Psoas muscle (tissue), 8 donors: ENCODE measurements around the gene PKM. TPM values are rescaled to one million over a fixed set of nuclear protein-coding genes. Genes with fewer than 3 reads are reported as not detected.

ENCODE experiments used
- ATAC-seq, 4 donors: fragments of 200-7000 bp; cut with Tn5 transposase; one replicate each; pipeline ENCODE4 v1.9.1; 2020; ENCODE audit warnings: moderate library complexity in 3 of 4, mild to moderate bottlenecking in 2 of 4
- DNase-seq, 2 donors: peaks; one replicate each; pipeline ENCODE4 v3.0.0-alpha.2; 2020
- H3K27ac ChIP-seq: fragments of 200-600 bp; one replicate; pipeline ENCODE4 v1.8.0; 2022
- H3K27me3 ChIP-seq, 3 donors: fragments of 200-600 bp in 1 of 3; one replicate each; pipeline versions ENCODE4 v1.6.1 to v1.8.0; 2013 to 2022; ENCODE audit warnings: low read length in 2 of 3, mild to moderate bottlenecking in 2 of 3, moderate library complexity in 1 of 3; ENCODE audit not compliant: insufficient read depth in 3 of 3
- H3K36me3 ChIP-seq, 2 donors: fragments of 200-600 bp in 1 of 2; one replicate each; pipeline versions ENCODE4 v1.6.1 to v1.8.0; 2013 to 2022; ENCODE audit warnings: low read depth in 1 of 2, mild to moderate bottlenecking in 1 of 2, moderate library complexity in 1 of 2; ENCODE audit not compliant: insufficient read depth in 1 of 2
- H3K4me1 ChIP-seq: fragments of 200-600 bp; one replicate; pipeline ENCODE4 v1.8.0; 2022
- H3K4me3 ChIP-seq: fragments of 200-600 bp; one replicate; pipeline ENCODE4 v1.8.0; 2022; ENCODE audit warnings: mild to moderate bottlenecking
- H3K9me3 ChIP-seq: fragments of 200-600 bp; one replicate; pipeline ENCODE4 v1.8.0; 2022
- CTCF ChIP-seq: fragments of 200-600 bp; IDR thresholded peaks from one replicate; pipeline ENCODE4 v1.8.0; 2022; ENCODE audit warnings: antibody characterized with exemption
- WGBS, 3 donors: extraction: QIAGEN DNeasy Blood & Tissue Kit; methylation state at CpG; one replicate each; pipeline versions ENCODE4 v1.1.6 to v1.1.7; 2013; 5-methylcytosine and 5-hydroxymethylcytosine counted together
- intact Hi-C, 2 donors: fragments of 100-400 bp; cut with DNase I; formaldehyde crosslinking; loops; one replicate each; pipeline versions ENCODE4 v1.11.0 to v1.14.2; 2022
- polyA plus RNA-seq, 3 donors: library from polyadenylated mRNA; stranded (reverse); fragments of 200-250 nt; gene quantifications; one replicate each; pipeline ENCODE4 v1.2.3, GENCODE V29; 2013
- total RNA-seq, 4 donors: library from RNA; stranded (reverse); fragmentation: NEBNext Ultra II Directional in 2 of 4; extraction: Animal tissue kit (Norgen Biotek cat#: 25700) in 2 of 4; gene quantifications; one replicate each; pipeline versions ENCODE4 v1.2.1 to v1.2.4, GENCODE V29; 2021 to 2023
- donor health status: healthy with polysubstance abuse.
- donor health status: DM: no; HTN: no; CAD: no; lungs with moderate emphysema.
- donor health status: Bipolar disorder and iron deficiency.
- donor health status: healthy.
- donor health status: DM: yes; HTN: yes; CAD: no.
- donor health status: DM: no; HTN: no; CAD: no.
- donor health status: DM: no; HTN: no; CAD: no.
- donor health status: DM: yes; HTN: yes; CAD: no.

Gene PKM
- total and polyA plus RNA-seq, 7 donors, result 513 to 1,170 (median 958) TPM

DNA sequence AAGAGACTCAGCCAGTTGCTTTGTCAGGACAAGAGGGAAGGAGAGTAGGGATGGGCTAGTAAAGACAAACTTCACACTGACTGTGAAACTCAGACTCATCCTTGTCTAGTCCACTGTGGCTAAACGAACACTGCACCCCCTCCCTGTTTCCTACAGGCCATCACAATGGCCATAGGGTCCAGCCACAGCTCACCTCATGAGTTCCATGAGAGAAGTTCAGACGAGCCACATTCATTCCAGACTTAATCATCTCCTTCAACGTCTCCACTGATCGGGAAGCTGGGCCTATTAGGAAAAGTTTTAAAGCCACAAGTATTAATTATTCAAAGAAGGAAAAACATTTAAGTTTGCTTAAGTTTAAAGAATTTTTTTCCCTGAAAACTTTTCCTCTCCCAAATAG is 13.8 kb downstream of the PKM start:
- intact Hi-C loops, result no loop called here
- ATAC-seq, result no peak
- no peak for DNase-seq
- peaks cover 67% of the 10 kb centered on the region for H3K4me1 ChIP-seq
- H3K36me3 ChIP-seq, result peaks cover 22 to 71% of the 10 kb centered on the region in 2 donors
- no peaks in the 10 kb centered on the region for H3K27me3 ChIP-seq
- no peaks in the 10 kb centered on the region for H3K9me3 ChIP-seq
- no peak overlapping the region for H3K4me3 ChIP-seq
- no peak for TF ChIP-seq CTCF
- H3K27ac ChIP-seq, result peak overlapping the region; percentile 99
- 51 to 81% (median 68%) methylated on average over 4 of the region's 4 CpGs for WGBS, 3 donors

DNA sequence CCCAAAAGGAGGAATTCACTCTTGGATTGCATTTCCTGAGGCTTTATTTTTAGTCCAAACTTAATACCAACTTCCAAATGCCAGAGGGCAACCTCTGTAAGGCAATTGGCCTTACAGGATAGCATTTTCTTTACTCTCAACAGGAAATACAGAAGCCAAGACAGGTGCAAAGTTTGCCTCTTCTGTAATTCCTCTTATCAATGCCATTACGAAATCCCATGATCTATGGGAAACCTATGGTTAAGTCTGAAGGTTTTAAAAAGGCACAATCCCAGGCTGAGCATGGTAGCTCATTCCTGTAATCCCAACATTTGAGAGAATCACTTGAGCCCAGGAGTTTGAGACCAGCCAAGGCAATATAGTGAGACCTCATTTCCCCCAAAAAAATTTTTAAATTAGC is 14.9 kb downstream of the PKM start:
- intact Hi-C loops, result no loop called here
- WGBS, 3 donors, result 38 to 88% (median 46%) methylated on average over 1 of the region's 1 CpG
- Histone ChIP-seq H3K4me1 (peaks cover 56% of the 10 kb centered on the region), H3K36me3 (peaks cover 26 to 82% of the 10 kb centered on the region in 2 donors), H3K27me3 (no peaks in the 10 kb centered on the region), H3K27ac (peak overlapping the region; percentile 99), H3K9me3 (no peaks in the 10 kb centered on the region), H3K4me3 (no peak overlapping the region)
- no peak for DNase-seq
- no peak for TF ChIP-seq CTCF
- ATAC-seq, result no peak

DNA sequence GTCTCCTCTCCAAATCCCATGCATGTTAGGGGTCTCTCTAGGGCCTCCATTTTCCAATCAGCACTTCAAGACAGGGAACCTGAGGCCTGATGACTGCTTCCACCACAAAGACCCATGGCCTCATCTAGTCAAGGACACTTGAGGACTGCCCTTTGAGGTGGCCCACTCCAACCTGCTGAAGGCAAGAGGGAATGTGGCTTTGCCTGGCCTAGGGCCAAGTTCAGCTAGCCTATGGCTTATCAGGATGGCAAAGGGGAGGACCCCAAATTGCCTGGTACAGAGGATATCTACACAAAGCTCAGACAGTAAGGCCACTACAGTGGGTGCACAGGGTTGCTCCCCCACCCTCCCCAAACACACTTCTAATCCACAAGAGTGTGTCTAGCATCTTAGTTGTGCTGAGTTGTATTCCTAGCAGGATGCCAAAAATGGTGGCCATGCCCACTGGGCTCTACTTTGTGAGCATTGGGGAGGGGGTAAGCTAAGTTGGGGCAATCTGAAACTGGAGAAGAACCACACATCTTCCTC is 23.4 kb downstream of the PKM start:
- intact Hi-C loops, result loop anchor here in 1 of 2 donors (10.0 kb wide), 1 partner anchor 267 kb away; the partner anchor contains the start of gene ARIH1
- Histone ChIP-seq H3K9me3 (no peaks in the 10 kb centered on the region), H3K27ac (no peak overlapping the region), H3K4me1 (peaks cover 23% of the 10 kb centered on the region), H3K27me3 (no peaks in the 10 kb centered on the region), H3K36me3 (peaks cover 29 to 100% of the 10 kb centered on the region in 2 donors), H3K4me3 (no peak overlapping the region)
- ATAC-seq (no peak), DNase-seq (no peak)
- no peak for TF ChIP-seq CTCF

DNA sequence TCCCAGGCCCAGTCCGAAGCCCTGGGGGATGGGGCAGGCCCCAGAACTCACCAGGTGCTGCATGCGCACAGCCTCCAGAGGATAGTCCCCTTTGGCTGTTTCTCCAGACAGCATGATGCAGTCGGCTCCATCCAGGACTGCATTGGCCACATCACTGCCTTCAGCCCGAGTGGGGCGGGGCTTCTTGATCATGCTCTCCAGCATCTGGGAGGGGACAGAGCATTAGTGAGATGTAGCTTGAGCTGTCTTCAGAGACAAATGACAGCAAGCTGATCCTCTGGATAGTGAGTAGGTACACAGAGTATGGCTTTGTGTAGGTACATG is 24.4 kb downstream of the PKM start:
- H3K27me3 ChIP-seq, result no peaks in the 10 kb centered on the region
- H3K27ac ChIP-seq, result no peak overlapping the region
- H3K4me3 ChIP-seq, result no peak overlapping the region
- ATAC-seq, result no peak
- peaks cover 33% of the 10 kb centered on the region for H3K4me1 ChIP-seq
- no peaks in the 10 kb centered on the region for H3K9me3 ChIP-seq
- no peak for DNase-seq
- intact Hi-C loops, result loop anchor here in 1 of 2 donors (10.0 kb wide), 1 partner anchor 268 kb away; the partner anchor contains the start of gene ARIH1
- no peak for TF ChIP-seq CTCF
- H3K36me3 ChIP-seq, result peaks cover 31 to 100% of the 10 kb centered on the region in 2 donors
- WGBS, 3 donors, result 75 to 78% (median 76%) methylated on average over 5 of the region's 5 CpGs
